NCI-H1436 treated with DMSO at 0.1 percent for 48 hours (cell line): ENCODE data around the gene LSG1.
"Not testable (repeated sequence)": the region's sequence is repeated elsewhere in the genome, so short reads cannot be mapped to it uniquely, and the experiment has no call there.

Source experiments
- DNase-seq: peaks from one replicate; lab custom pipeline; 2025; lab: John Stamatoyannopoulos, UW

LSG1 gene

DNA sequence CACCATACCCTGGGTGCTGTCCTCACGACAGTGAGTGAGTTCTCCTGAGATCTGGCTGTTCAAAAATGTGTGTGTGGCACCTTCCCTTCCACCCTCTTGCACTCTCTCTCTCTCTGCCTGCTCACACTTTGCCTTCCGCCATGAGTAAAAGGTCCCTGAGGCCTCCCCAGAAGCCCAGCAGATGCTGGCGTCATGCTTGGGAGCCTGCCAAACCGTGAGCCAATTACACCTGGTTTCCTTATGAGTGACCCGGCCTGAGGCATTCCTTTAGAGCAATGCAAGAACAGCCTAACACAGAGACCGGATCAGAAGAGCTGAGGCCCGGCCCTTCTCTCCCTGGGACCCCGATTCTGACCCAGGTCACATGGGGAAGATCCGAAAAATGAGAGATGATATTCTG lies 54.2 kb downstream of the LSG1 start:
- DNase-seq: no peak

DNA sequence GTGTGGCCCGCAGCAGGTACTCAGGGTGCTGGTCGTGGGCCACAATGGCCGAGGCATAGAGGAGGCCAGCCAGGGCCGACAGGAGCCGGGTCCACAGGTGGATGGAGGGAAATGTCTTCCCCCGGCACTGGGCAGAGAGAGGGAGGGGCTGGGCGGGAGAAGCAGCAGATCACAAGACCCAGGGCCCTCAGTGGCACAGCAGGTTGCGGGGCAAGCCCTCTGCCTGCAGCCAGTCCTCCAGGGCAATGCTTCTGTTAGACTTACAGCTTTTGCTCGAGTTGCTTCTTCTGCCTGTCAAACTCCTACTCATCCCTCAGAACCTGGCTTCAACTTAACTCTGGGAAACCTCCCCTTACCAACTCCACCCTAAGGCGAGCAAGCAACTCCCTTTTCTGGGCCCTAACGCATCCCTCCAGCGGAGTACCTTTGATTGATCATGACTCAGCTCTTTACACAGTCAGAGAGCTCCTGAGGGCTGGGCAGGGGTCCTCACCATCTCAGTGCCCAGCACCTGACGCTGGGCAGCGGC lies 54.8 kb downstream of the LSG1 start:
- no peak for DNase-seq

DNA sequence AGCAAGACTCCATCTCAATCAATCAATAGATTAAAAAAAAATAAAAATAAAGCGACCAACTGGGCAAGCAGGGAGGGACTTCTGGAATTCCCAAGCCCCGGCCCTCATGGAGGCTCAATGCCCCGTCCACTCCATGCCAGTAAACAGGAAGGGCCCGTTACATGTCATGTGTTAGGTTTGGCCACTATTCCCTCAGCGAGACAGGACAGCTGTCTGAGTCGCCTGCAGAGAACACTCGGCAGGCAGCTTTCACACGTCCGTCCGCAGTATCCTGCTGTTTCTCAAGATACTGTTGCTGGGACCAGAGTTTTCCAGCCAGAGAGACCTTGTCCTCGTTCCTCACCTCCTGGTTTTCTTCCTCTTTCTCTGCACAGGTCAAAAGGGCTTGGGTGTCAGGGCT lies 56.8 kb downstream of the LSG1 start:
- no peak for DNase-seq

DNA sequence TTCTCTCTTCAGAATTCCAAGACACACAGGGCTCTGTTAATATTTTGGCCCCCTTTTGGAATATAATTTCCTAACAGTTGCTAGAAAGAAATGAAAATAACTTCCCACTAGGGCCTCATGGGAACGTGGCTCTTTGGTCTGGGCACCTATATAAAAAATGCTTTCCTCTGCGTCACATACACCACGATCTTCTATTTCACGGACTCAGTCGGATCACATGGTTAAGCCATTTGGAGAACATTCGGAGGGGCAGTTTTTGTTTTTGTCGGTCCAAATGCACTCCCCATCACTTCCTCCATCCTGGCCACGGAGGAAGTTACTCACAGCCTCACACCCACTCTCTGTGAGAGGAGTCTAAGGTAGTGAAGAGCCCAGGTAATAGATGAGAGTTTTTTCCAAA lies 59.8 kb downstream of the LSG1 start:
- no peak for DNase-seq

DNA sequence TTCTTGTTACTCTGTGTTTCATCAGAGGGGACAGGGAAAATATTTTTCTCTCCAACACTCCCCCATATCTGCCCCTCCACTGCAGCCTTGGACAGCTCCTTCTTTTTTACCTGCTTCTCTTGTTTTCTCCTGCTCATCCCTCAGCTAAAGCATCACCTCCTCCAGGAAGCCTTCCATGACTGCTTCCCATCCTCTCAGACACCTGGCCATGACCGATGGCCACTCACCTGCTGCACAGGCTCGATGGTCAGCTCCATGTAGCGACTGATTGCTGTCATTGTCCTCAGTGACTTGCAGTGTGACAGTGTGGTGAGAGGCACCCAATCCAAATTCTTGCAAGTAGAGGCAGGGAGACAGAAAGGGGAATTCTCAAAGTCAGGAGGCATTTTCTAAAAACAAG lies 61.3 kb downstream of the LSG1 start:
- DNase-seq: no peak

DNA sequence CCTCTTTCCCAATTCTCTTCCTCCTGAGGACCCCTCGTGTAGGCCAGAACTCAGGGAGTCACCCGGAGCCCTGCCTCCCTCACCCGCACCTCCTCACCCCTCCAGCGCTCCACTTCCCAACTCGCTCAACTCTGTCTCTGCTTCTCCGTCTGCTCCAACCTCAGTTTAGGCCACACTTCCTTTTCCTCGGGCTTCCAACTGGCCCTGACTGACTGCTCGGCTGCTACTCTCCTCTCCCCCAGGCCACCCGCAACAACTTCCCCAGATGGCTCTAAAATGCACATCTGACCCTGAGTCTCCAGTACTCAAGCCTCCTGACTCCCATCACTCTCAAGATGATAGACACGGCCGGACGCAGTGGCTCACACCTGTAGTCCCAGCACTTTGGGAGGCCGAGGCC lies 62.4 kb downstream of the LSG1 start:
- DNase-seq: no peak

DNA sequence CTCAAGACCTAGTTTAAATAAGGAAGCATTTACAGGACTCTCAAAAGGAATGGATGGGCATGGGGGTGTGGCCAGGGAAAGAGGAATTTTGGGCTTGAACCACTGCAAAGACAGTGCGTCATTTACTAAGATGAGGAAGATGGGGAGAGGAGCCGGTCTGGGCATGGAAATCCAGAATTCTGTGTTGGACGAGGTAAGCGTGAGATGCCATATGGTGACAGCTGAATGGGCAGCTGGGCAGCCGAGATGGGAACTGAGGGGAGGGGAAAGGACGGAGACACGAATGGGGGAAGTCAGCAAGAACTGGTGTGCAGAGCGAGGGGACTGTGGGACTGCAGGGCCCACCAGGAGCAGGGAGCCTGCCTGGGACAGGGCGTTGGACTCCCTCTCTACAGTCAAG lies 63.0 kb downstream of the LSG1 start:
- no peak for DNase-seq

DNA sequence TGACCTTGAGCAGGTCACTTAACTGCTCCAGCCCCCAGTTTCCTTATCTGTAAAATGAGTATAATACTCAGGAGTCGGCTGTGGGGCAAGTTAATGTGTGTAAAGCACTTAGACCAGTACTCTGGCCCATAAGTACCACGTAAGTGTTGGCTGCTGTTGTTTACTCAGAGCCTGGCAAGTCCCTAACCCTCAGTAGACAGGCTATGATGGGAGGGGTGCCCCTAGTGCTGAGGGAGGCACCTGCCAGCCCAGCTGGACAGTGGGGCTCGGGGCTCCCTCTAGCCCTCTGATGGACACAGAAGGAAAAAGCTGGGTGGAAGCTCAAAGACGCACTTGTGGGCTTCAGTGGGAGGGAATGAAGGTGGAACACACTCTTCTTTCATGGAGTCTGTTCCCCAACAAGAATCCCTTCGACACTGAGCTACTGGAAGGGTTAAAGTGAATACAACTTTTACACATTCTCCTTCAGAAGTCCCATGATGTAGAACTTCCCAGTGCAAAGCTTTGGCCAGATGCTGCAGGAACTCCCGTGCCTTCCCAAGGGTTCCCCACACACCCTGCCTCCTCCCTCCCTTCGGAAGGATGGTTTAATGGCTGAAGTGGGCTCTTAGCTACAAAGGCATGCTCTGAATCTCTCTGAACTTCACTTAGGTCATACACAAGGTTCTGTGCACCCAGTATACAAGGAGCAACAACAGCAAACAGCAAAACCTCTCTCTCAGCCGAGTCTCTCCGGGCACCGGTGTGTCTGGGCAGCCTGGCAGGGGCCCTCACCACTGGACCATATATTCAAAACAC lies 64.2 kb downstream of the LSG1 start:
- DNase-seq: no peak

DNA sequence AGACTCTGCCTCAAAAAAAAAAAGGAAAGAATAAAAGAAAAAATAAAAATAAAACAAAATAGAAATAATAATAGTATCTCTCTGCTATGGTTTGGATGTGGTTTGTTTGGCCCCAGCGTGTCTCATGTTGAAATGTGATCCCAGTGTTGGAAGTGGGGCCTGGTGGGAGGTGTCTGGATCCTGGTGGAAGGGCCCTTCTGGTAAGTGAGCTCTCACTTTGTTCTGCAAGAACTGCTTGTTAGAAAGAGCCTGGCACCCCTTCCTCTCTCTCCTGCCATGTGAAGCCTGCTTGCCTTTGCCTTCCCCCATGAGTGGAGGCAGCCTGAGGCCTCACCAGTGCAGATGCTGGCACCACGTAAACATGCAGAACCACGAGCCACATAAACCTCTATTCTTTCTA lies 65.0 kb downstream of the LSG1 start:
- DNase-seq: no peak

DNA sequence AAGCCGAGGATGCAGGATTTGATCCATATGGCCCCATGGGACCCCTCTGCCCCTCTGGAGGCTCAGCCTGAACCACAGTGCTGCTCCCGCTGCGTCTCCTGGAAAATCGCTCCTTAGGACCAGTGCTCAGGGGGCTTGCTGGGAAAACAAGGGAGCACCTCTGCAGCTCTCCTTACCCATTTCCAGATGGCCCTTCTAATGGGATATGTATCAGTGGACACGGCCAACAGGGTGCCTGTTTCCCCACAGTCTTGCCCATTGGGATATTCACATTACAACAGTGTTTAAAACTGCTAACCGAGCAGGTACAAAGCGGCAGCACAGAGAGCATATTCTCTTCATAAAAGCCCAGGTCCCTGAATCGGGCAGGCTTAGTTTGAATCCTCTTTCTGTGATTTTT lies 65.8 kb downstream of the LSG1 start:
- no peak for DNase-seq

DNA sequence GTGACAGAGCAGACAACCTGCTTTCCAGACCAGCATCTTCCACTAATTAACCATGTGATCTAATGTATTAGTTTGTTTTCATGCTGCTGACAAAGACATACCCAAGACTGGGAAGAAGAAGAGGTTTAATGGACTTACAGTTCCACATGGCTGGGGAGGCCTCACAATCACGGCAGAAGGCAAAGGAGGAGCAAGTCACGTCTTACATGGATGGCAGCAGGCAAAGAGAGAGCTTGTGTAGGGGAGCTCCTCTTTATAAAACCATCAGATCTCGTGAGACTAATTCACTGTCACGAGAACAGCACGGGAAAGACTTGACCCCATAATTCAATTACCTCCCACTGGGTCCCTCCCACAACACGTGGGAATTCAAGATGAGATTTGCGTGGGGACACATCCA lies 66.7 kb downstream of the LSG1 start:
- DNase-seq: not testable (repeated sequence)

DNA sequence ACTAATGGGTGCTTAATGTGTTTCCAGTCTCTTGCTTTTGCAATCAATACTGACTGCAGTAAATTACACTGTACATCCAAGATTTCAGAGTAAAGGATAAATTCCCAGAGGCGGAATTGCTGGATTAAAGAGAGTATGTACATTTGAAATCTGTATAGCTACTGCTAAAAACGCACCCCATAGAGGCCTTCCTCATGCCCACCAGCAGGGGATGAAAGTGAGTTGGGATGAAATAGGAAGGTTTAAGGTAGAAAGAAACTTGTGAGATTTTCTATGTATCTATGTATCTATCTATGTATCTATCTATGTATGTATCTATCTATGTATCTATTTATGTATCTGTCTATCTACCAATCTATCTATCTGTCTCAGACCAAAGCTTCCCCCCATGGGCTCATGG lies 67.2 kb downstream of the LSG1 start:
- no peak for DNase-seq

DNA sequence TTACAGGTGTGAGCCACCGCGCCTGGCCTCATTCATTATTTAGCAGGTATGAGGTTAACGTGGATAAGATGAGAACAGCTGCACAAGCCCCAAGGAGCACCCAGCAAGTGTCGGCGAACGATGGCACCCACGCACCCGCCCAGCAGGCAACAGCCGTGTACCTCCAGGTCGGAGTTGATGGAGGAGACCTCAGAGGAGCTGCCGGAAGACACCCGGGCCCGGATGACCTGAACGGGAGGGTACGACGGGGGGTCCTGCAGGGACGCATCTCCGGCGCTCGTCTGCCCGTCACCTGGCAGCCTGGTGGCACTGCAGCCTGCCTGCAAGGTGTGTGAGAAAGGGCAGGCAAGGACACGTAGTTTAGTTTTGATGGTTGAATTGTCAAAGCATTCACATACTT lies 67.9 kb downstream of the LSG1 start:
- no peak for DNase-seq

DNA sequence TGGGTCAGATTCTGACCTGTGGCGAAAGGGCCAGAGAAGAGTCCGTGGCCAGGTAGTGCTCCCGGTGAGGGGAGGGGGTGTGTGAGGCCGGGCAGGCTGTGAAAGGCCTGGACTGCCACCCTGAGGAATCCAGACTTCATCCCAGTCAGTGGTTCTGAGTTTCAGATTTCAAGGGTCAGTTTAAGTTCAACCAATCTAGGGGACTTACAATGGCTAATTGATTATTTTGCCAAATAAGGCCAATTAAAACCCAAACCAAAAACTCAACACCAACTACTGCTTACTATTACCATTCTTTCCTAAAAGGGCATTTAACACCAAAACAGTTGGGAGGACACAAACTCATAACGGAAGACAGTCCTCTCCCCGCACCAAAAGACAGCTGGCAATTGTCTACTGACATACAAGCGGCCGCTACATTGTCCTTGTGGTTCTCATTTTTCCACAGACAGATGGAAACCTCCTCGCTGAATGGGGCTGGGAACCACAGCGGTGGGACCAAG lies 69.3 kb downstream of the LSG1 start:
- DNase-seq: no peak

DNA sequence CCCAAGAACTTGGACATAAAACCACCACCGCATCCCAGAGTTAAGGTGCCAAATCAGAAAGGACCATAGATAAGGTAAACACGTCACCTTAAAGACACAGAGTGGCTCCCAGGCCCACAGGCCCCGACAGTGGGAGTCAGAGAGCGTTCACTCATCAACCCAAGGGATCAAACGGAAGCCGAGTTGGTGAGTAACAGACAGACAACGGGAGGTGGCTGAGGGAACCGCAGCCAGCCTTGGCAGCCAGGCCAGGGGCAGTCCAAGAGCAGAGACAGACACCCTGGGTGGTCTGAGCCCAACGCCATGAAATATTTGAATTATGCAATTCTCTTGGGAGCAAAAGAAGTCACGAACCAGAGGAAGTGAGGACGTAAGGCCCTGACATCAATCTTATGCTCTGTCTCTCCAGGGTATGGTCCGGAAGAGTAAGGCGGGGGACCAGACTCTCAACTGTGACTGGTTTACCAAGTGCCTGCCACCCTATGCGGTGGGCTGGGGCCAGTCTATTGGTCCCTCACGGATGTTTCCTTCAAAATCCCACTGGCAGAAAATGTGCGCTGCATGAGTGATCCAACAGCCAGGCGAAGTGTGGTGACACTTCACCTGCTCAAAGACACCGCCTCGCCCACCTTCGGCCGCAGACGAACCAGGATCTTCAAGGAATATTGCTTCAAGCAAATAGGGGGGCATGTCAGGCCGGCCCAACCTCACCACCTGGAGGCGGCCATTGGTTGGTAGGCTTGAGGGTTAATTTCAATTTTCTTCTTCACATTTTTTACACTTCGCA lies 73.0 kb downstream of the LSG1 start:
- DNase-seq: no peak

DNA sequence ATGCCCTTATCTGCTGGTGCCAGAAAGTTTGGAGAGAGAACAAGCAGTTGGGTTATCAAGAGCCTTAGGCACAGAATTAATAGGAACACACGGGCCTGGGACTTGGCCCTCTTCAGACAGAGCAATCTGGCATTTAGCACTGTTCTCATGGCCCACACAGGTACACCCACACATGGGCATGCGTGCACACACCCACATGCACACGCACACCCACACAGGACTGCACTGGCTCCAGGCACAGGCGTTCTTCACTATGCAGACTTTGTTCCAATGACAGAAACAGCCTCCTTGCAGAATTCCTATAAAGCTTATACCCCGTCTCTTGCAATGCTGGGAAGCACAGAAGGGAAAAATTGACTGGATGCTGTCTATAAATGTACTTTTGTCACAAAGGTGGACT lies 75.1 kb downstream of the LSG1 start:
- DNase-seq: no peak

DNA sequence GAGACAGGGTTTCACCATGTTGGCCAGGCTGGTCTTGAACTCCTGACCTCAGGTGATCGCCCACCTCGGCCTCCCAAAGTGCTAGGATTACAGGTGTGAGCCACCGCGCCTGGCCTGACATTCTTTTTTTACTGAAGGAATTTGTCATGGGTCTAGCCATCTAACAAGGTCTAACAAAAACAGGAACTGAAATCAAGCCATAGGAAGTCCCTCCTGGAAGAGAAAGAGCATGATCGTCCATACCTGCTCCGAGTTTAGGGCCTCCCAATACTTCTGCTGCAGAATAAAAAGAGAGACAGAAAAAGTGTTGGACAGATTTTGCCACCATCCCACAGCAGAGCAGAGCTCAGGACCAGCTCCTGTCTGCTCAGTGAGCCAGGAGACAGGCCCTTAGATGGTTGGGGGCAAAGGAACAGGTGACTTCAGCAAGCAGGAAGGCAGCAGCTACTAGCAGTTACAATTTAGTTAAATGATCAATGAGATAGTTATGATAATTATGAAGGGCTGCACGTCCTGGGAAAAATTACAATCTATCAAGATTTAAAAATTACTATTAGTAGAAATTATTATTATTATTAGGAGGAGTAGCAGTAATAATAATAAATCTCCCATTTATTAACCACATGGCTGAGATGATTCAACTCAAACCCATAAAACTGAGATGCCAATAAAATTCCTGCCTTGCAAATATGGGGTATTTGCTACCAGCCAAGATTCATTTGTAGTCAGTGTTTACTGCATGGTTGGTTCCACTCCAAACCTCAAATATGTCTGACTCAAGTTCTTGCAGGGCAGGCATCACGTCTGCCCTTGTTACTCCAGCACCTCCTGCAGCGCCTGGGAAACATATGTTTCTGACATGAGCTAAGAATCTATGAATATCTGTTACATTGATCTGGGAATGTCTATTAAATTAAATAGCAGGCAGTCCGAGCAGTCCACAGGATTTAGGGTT lies 78.9 kb downstream of the LSG1 start:
- DNase-seq: no peak
